GM18507 (cell line): ENCODE data around the gene HEPACAM.

Source experiments
- DNase-seq: peaks from one replicate; pipeline ENCODE4 v3.0.0; 2011; ENCODE audit warnings: low read depth; ENCODE audit not compliant: insufficient read length; ENCODE audit errors: extremely low spot score
- FAIRE-seq: peaks from 2 replicates; lab custom pipeline; 2011; peaks lifted over from hg19 to GRCh38; lab: Jason Lieb, UNC

HEPACAM gene

DNA sequence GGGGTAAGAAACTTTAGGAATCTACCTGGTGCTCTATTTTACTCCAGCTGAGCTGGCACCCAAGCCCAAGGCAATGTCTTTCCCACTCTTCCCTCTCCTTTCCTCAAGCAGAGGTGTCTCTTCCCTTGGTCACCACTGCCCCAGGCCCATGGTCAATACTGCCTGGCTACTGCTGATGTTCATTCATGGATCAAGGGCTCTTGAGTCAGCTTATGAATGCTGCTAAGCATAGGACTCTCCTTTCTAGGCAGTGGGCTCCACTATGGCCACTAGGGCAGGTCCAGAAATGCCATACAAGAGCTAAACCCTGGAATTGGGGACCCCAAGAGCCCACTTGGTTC, 19.5 kb downstream of the HEPACAM start:
- no peak for DNase-seq
- FAIRE-seq: no peak

- DNase-seq (no peak), FAIRE-seq (no peak)
These were observed 20.1 kb downstream of the HEPACAM start for GRCh38 chr11:124915541-124916369.

- no peak for DNase-seq
These were observed 33.2 kb downstream of the HEPACAM start for GRCh38 chr11:124902616-124903015.

DNA sequence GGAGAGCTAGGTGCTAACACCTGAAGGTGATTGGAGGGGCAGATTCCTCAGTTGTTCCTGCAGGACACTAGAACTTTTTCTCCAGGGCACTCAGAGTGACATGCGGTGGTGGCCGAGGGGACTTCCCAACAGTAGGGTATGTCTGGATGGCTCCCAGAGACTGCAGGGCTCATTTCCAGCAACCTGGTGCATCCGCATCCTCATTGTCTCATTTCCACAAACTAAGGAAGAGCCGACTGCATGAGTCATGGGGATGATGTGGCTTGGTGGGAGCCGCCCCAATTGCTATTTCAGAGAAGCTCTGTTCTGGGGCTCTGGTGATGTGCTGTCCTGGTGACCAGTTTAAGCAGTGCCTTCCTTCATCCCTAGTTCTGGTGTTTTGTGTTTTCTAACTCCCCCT, 35.4 kb downstream of the HEPACAM start:
- DNase-seq (no peak), FAIRE-seq (no peak)

More at GRCh38 chr11:124902616-124903015, 33.2 kb downstream of the HEPACAM start:
- FAIRE-seq: no peak

DNA sequence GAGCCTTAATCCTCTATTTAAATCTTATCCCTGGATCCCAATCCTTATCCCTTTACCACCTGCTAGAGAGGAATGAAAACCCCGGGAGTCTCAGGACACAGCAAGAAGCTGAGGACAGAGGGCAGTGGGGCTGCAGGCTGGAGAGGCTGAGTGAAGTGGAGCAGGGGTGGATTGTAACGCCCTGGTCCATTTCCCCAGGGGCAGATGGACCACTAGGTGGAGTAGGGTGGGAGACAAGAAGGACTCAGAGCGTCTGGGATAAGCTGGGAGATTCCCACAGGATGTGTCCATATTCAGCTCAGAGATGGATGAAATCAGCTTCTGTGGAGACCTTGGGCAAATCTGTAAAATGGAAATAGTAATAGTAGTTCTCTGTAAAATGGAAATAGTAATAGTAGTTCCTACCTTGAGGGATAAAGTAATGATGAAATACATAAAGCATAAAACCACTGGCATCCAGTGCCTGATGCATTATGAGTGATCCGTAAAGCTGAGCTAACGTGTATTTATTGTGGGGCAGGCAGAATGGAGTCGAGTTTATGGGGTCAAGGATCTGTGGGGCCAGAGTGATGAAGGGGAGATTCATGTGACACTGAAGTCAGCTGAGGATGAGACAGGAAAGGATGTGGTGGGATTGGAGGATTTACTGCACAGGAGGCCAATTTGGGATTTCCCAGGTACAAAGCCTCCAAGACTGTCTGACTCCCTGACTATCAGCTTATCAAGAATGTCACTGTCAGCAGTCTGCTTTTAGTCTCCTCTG, 36.3 kb downstream of the HEPACAM start:
- FAIRE-seq (no peak), DNase-seq (no peak)

DNA sequence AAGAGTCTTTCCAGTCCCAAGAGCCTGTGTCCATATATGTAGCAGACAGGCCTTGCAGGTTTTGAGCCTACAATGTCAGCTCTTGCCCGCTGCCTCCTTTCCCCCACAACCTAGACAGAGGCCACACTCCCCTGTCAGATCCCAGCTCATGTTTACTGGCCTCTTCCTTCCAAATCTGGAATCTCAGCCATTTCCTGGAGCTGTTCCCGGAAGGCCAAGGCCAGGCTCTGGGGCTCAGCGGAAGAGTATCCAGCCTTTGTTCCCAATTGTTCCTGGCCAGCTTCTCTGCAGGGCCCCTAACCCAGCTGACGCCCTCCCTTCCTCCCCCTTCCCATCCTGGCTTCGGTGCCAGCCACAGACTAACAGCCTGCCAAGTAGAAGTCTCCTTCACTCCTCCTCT, 37.1 kb downstream of the HEPACAM start:
- no peak for FAIRE-seq
- no peak for DNase-seq

- FAIRE-seq (no peak), DNase-seq (no peak)
These were observed 37.6 kb downstream of the HEPACAM start for GRCh38 chr11:124898263-124898680.

- DNase-seq (no peak), FAIRE-seq (no peak)
These were observed 38.1 kb downstream of the HEPACAM start, which contains the start of gene ROBO4 for GRCh38 chr11:124897674-124898262. TSS of gene ROBO4 (minus strand) at chr11:124897865. CDS start at chr11:124897795, 70 bp downstream.

GRCh38 chr11:124896821-124897391, 38.9 kb downstream of the HEPACAM start:
- FAIRE-seq: no peak

DNA sequence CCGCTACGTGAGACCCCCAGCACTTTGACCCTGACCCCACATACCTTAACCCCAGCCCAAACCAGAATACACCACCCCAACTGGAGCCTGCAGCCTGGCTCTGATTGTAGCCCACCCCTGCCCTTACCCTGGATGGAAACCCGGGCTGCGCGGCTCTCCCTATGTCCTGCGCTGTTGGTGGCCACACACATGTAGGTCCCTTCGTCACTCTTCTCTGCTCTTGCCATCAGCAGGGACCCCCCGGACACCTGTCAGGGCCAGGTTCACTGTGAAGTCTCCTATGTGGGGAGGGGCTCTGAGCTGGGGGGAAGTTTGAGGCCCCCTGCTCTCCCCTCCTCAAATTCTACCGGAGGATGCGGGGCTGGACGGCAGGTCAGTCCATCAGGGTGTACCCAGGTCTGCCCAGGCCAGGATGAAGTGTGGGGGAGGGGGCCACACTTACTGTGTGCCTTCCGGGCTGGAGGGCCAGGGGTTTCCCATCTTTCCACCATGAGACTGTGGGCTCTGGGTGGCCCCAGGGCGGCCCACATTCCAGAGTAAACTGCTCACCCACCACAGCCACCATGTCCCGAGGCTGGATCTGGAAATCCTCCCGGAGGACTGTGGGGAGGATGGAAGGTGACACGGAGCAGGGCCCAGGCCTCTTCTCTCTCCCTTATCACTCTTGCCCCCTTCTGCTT, 39.6 kb downstream of the HEPACAM start:
- DNase-seq (no peak), FAIRE-seq (no peak)

More at GRCh38 chr11:124896821-124897391, 38.9 kb downstream of the HEPACAM start:
- DNase-seq: no peak

DNA sequence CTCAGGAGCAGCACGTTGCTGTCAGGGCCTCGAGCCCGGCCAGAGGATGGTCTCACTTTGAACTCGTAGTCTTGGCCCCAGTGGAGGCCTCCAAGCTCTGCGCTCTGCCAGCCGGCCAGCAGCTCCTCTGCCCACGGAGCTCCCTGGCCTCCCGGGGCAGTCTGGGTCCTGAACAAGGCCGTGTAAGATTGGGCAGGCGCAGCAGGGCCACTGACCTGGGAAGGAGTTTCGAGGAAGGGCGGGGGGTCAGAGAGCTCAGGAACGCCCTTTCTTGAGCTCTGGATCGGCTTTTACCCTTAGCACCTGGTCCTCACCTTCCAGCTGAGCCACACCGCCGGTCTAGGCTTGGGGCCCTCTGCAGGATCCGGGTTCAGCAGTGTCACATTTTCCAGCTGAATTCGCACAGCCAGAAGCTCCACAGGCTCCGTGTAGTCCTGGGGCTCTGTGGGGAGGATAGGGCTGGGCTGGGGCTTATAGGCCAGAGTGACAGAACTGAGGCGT, 40.3 kb downstream of the HEPACAM start:
- FAIRE-seq (no peak), DNase-seq (no peak)

GRCh38 chr11:124894606-124895430, 41.0 kb downstream of the HEPACAM start:
- DNase-seq (no peak), FAIRE-seq (no peak)

DNA sequence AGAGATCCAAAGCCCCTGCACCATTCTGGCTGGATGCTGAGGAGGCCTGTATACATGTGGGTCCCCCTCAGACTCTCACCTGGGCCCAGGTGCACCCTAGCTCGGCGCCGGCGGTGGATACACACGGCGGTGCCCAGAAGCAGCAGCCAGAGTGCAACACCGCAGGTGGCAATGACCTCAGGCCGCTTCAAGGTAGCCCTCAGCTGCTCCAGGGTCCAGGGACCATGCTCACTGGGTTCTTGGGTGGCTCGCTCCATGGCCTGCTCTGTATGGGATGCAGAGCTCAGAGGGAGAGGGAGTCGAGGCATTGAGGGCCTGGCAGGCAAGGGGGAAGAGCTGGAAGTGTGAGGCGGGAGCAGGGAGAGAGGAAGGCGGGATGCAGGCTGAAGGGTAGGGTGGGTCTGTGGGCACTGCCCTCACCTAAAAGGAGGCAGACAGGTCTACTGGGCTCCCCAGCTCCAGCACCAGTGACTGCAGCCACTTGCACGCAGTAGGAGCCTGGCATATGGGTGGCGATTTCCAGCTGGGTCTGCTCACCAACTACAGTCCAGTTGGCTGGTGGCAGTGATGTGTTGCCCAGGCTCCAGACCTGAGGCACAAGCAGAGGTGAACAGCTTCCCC, 42.0 kb downstream of the HEPACAM start:
- DNase-seq (no peak), FAIRE-seq (no peak)

DNA sequence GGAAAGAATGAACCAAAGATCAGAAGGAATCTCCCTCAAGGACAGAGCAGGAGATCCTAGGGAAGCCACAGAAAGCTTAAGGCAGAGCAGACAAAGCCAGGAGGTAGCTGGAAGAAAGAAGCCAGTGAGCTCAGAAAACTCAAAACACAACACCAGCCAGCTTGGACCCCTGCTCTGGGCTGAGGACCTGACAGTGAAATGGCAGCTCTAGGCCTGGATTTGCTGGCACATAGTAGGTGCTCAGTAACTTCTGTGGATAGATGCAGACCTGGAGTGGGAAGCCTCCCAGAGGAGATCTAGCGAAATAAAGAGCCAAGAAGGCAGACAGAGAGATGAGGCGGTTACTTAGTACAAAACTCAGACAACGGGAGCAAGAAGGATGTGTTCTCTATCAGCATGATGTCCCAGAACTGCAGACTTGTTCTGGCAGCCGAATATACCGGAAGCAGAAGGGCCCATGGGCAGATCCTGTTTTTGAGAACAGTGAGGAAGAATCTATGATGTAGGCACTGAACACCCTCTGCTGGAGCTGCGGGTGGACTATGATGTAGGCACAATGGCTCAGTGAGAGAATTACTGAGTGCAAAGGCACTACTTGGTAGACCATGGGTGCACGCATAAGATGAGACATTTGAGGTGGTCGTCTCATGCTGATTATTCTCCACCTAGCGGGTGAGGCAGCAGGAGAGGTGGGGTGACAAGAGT, 42.9 kb downstream of the HEPACAM start:
- DNase-seq (no peak), FAIRE-seq (no peak)

DNA sequence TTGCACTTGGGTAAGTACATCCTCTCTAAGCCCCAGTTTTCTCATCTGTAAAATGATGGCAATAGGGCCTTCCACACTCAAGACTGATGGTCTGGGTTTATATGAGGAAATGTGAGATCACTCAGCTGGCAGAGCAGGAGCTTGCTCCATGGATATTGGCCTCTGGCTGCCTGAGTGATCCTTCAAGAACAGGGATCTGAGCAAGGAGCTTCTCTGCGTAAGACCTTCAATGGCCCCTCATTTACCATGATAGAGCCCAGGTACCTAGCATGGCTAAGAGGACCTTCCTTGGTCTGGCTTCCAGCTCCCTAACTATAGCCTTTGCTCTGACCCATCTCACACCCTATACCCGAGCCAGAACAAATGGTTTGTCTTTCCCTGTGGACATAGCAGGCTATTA, 43.7 kb downstream of the HEPACAM start:
- DNase-seq (no peak), FAIRE-seq (no peak)

DNA sequence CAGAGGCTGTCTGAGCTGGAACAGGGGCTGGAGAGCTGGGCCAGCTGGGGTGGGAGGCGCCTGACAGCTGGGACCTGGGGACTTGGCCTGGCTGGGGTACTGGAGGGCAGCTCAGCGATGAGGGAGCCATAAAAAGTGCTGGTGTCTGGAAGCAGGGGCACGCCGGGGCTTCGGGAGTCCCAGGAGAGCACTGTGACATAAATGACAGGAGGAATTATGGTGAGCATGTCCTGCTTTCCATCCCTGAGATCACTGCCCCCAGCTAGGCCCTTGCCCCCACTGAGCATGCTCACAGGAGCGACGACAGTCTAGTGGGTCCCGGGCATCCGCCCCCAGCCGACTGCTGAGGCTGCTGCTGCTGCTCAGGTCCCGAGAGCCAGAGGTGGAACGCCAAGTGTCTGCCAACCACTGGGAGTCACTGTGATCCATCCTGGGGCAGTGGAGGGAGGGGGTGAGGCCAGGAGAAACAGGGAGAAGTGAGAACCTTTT, 44.4 kb downstream of the HEPACAM start:
- no peak for DNase-seq

GRCh38 chr11:124890683-124891372, 45.0 kb downstream of the HEPACAM start:
- DNase-seq (no peak), FAIRE-seq (no peak)

More for the DNA sequence above, 44.4 kb downstream of the HEPACAM start:
- FAIRE-seq: no peak
